ENCODE measurements around the gene ITPR3. TPM values are rescaled to one million over a fixed set of nuclear protein-coding genes. Genes with fewer than 3 reads are reported as not detected.

Gene ITPR3
- total RNA-seq, 2 experiments from 2014 or later, result 34.8 to 35.1 TPM

GRCh38 chr6:33667776-33668175, 46.7 kb downstream of the ITPR3 start:
- H3K9me3 Mint-ChIP-seq, result no peaks in the 10 kb centered on the region
- CTCF ChIA-PET, result interaction anchor here (0.6 to 1.4 kb wide), 3 partner anchors 44 to 1474 kb away, joined by 3 to 4 read pairs (median 3); partner anchors contain the start of genes TCP11 and UQCC2
- DNase-seq, result no peak
- no peak overlapping the region for H3K4me3 Mint-ChIP-seq
- intact Hi-C loops (cut with micrococcal nuclease), result no loop called here
- peaks cover 16% of the 10 kb centered on the region for H3K4me1 Mint-ChIP-seq (ENCODE audit: low read depth)
- no peaks in the 10 kb centered on the region for H3K27me3 Mint-ChIP-seq (ENCODE audit: low read depth)
- H3K36me3 Mint-ChIP-seq (ENCODE audit: low read depth), result peaks cover 38% of the 10 kb centered on the region
- H3K27ac Mint-ChIP-seq, result no peak overlapping the region

GRCh38 chr6:33668328-33668727, 47.2 kb downstream of the ITPR3 start:
- intact Hi-C loops (cut with micrococcal nuclease), result no loop called here
- no peak overlapping the region for H3K27ac Mint-ChIP-seq
- H3K36me3 Mint-ChIP-seq (ENCODE audit: low read depth), result peaks cover 39% of the 10 kb centered on the region
- no peak overlapping the region for H3K4me3 Mint-ChIP-seq
- CTCF ChIA-PET, result interaction anchor here (0.6 to 1.4 kb wide), 3 partner anchors 43 to 1473 kb away, joined by 3 to 4 read pairs (median 3); partner anchors contain the start of genes TCP11 and UQCC2
- no peak for DNase-seq
- H3K4me1 Mint-ChIP-seq (ENCODE audit: low read depth), result peaks cover 16% of the 10 kb centered on the region
- H3K27me3 Mint-ChIP-seq (ENCODE audit: low read depth), result no peaks in the 10 kb centered on the region
- no peaks in the 10 kb centered on the region for H3K9me3 Mint-ChIP-seq

- peak; percentile 71 for DNase-seq
- Mint-ChIP-seq H3K36me3 (ENCODE audit: low read depth) (peaks cover 42% of the 10 kb centered on the region), H3K27ac (no peak overlapping the region), H3K27me3 (ENCODE audit: low read depth) (no peaks in the 10 kb centered on the region), H3K9me3 (no peaks in the 10 kb centered on the region), H3K4me3 (no peak overlapping the region), H3K4me1 (ENCODE audit: low read depth) (peaks cover 16% of the 10 kb centered on the region)
- CTCF ChIA-PET, result no interaction called here
- intact Hi-C loops (cut with micrococcal nuclease), result no loop called here
Observed at GRCh38 chr6:33668914-33669313, 47.8 kb downstream of the ITPR3 start.

- CTCF ChIA-PET, result interaction anchor here (0.5 to 1.3 kb wide), 3 partner anchors 39 to 197 kb away, joined by 3 to 4 read pairs (median 3); no protein-coding TSS in a partner anchor
- Mint-ChIP-seq H3K4me3 (no peak overlapping the region), H3K27me3 (ENCODE audit: low read depth) (no peaks in the 10 kb centered on the region), H3K4me1 (ENCODE audit: low read depth) (peaks cover 16% of the 10 kb centered on the region), H3K27ac (no peak overlapping the region), H3K9me3 (no peaks in the 10 kb centered on the region), H3K36me3 (ENCODE audit: low read depth) (peaks cover 42% of the 10 kb centered on the region)
- intact Hi-C loops (cut with micrococcal nuclease), result no loop called here
- no peak for DNase-seq
Observed at GRCh38 chr6:33670086-33670660, 49.1 kb downstream of the ITPR3 start.

GRCh38 chr6:33670971-33671743, 50.0 kb downstream of the ITPR3 start:
- no peaks in the 10 kb centered on the region for H3K27me3 Mint-ChIP-seq (ENCODE audit: low read depth)
- CTCF ChIA-PET, result interaction anchor here (1.3 kb wide), 1 partner anchor 100 kb away, joined by 3 read pairs; no protein-coding TSS in a partner anchor
- peaks cover 39% of the 10 kb centered on the region for H3K36me3 Mint-ChIP-seq (ENCODE audit: low read depth)
- H3K4me1 Mint-ChIP-seq (ENCODE audit: low read depth), result peaks cover 16% of the 10 kb centered on the region
- no peak for DNase-seq
- no peak overlapping the region for H3K27ac Mint-ChIP-seq
- no peak overlapping the region for H3K4me3 Mint-ChIP-seq
- H3K9me3 Mint-ChIP-seq, result no peaks in the 10 kb centered on the region
- intact Hi-C loops (cut with micrococcal nuclease), result no loop called here

- Mint-ChIP-seq H3K4me1 (ENCODE audit: low read depth) (peaks cover 16% of the 10 kb centered on the region), H3K9me3 (no peaks in the 10 kb centered on the region), H3K36me3 (ENCODE audit: low read depth) (peaks cover 38% of the 10 kb centered on the region), H3K27ac (no peak overlapping the region), H3K27me3 (ENCODE audit: low read depth) (no peaks in the 10 kb centered on the region), H3K4me3 (no peak overlapping the region)
- no peak for DNase-seq
- intact Hi-C loops (cut with micrococcal nuclease), result no loop called here
- CTCF ChIA-PET, result interaction anchor here (0.6 to 1.0 kb wide), 2 partner anchors 99 to 160 kb away, joined by 3 to 4 read pairs; no protein-coding TSS in a partner anchor
Observed at GRCh38 chr6:33671744-33672072, 50.6 kb downstream of the ITPR3 start.

GRCh38 chr6:33672808-33673207, 51.7 kb downstream of the ITPR3 start:
- CTCF ChIA-PET, result interaction anchor here (1.0 kb wide), 1 partner anchor 98 kb away, joined by 3 read pairs; no protein-coding TSS in a partner anchor
- intact Hi-C loops (cut with micrococcal nuclease), result no loop called here
- Mint-ChIP-seq H3K27ac (no peak overlapping the region), H3K36me3 (ENCODE audit: low read depth) (peaks cover 41% of the 10 kb centered on the region), H3K9me3 (no peaks in the 10 kb centered on the region), H3K27me3 (ENCODE audit: low read depth) (no peaks in the 10 kb centered on the region), H3K4me1 (ENCODE audit: low read depth) (peaks cover 16% of the 10 kb centered on the region), H3K4me3 (no peak overlapping the region)
- no peak for DNase-seq

DNA sequence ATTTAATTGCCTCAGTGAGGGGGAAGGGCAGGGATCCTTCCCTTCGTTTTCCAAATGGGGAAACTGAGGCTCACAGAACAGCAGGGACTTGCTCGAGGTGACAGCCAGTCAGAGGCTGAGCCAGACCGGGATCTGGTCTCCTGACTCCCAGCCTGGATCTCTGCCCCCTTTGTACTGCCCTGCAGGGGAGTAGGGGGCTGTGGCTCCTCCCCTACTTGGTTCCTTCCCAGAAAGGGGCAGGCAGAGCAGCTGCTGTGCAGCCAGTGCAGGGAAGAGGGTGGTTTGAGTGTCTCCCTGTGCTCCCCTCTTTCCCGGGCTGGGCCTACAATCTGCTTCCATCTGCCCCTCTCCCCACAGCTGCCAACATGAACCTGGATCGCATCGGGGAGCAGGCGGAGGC, 52.7 kb downstream of the ITPR3 start:
- no peak for DNase-seq
- no peaks in the 10 kb centered on the region for H3K27me3 Mint-ChIP-seq (ENCODE audit: low read depth)
- H3K9me3 Mint-ChIP-seq, result no peaks in the 10 kb centered on the region
- intact Hi-C loops (cut with micrococcal nuclease), result no loop called here
- CTCF ChIA-PET, result no interaction called here
- H3K4me1 Mint-ChIP-seq (ENCODE audit: low read depth), result peaks cover 6% of the 10 kb centered on the region
- peaks cover 37% of the 10 kb centered on the region for H3K36me3 Mint-ChIP-seq (ENCODE audit: low read depth)
- H3K27ac Mint-ChIP-seq, result no peak overlapping the region
- H3K4me3 Mint-ChIP-seq, result no peak overlapping the region

- CTCF ChIA-PET, result no interaction called here
- no peaks in the 10 kb centered on the region for H3K27me3 Mint-ChIP-seq (ENCODE audit: low read depth)
- peaks cover 36% of the 10 kb centered on the region for H3K36me3 Mint-ChIP-seq (ENCODE audit: low read depth)
- H3K27ac Mint-ChIP-seq, result no peak overlapping the region
- no peaks in the 10 kb centered on the region for H3K9me3 Mint-ChIP-seq
- DNase-seq, result no peak
- intact Hi-C loops (cut with micrococcal nuclease), result no loop called here
- no peaks in the 10 kb centered on the region for H3K4me1 Mint-ChIP-seq (ENCODE audit: low read depth)
- H3K4me3 Mint-ChIP-seq, result no peak overlapping the region
Observed at GRCh38 chr6:33675968-33676367, 54.8 kb downstream of the ITPR3 start.

- H3K9me3 Mint-ChIP-seq, result no peaks in the 10 kb centered on the region
- H3K4me3 Mint-ChIP-seq, result no peak overlapping the region
Observed at GRCh38 chr6:33676416-33677142, 55.5 kb downstream of the ITPR3 start.

DNA sequence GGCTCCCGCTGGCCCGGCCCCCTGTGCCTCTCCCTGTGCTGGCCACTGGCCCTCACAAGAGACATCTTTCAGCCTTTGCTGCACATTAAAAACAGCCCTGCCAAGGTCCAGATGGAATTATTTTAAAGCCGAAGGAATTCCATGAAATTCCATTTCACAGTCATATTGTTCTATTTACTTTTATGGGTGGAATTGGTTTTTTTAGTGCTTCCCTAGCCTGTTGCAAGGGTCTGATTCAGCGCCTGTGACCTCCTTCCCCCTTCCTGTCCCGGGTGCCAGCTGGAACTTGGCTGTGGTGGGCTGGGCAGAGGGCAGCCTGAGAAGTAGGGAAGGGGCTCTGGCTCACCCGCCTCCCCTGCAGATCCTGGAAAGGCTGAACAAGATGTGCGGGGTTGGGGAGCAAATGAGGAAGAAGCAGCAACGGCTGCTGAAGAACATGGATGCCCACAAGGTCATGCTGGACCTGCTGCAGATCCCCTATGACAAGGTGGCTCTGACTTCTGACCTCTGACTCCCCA, 56.1 kb downstream of the ITPR3 start:
- H3K4me1 Mint-ChIP-seq (ENCODE audit: low read depth), result peaks cover under 1% of the 10 kb centered on the region
- no peak overlapping the region for H3K27ac Mint-ChIP-seq
- no peak overlapping the region for H3K4me3 Mint-ChIP-seq
- CTCF ChIA-PET, result no interaction called here
- no peaks in the 10 kb centered on the region for H3K27me3 Mint-ChIP-seq (ENCODE audit: low read depth)
- H3K36me3 Mint-ChIP-seq (ENCODE audit: low read depth), result peaks cover 33% of the 10 kb centered on the region
- H3K9me3 Mint-ChIP-seq, result no peaks in the 10 kb centered on the region
- DNase-seq, result no peak
- intact Hi-C loops (cut with micrococcal nuclease), result no loop called here

More at GRCh38 chr6:33676416-33677142, 55.5 kb downstream of the ITPR3 start:
- CTCF ChIA-PET, result no interaction called here
- Mint-ChIP-seq H3K36me3 (ENCODE audit: low read depth) (peaks cover 37% of the 10 kb centered on the region), H3K27ac (no peak overlapping the region), H3K4me1 (ENCODE audit: low read depth) (no peaks in the 10 kb centered on the region), H3K27me3 (ENCODE audit: low read depth) (no peaks in the 10 kb centered on the region)
- intact Hi-C loops (cut with micrococcal nuclease), result no loop called here
- DNase-seq, result no peak

DNA sequence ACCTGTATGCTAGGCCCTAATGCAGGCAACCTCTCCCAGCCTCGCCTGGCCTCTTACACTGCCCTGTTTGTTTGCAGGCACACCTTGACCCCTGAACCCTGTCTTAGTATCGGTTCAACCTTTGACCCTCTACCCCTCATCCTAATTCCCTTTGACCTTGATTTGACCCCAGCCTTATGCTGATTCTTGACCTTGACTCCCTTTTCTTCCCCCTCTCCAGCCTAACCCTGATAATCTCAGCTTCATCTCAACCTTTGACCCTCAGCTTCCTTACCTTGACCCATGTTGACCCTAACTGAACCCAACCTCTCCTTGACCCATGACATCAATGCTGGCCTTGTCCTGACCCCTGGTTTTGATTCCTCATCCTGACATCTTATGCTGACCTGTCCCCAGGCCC, 56.6 kb downstream of the ITPR3 start:
- no peak overlapping the region for H3K27ac Mint-ChIP-seq
- H3K27me3 Mint-ChIP-seq (ENCODE audit: low read depth), result no peaks in the 10 kb centered on the region
- intact Hi-C loops (cut with micrococcal nuclease), result no loop called here
- peaks cover 5% of the 10 kb centered on the region for H3K4me1 Mint-ChIP-seq (ENCODE audit: low read depth)
- DNase-seq, result no peak
- H3K9me3 Mint-ChIP-seq, result no peaks in the 10 kb centered on the region
- no peak overlapping the region for H3K4me3 Mint-ChIP-seq
- CTCF ChIA-PET, result no interaction called here
- peaks cover 35% of the 10 kb centered on the region for H3K36me3 Mint-ChIP-seq (ENCODE audit: low read depth)

Data from activated naive CD4-positive, alpha-beta T cell treated with anti-CD3 and anti-CD28 coated beads for 36 hours (primary cell).